ENCODE data around the gene AZIN2. TPM values are rescaled to one million over a fixed set of nuclear protein-coding genes. Genes with fewer than 3 reads are reported as not detected.

AZIN2 gene
- total and polyA plus RNA-seq, 2 of the 8 experiments (the other 6 are each of a cell fraction or from before 2014, with no cell fraction given) = 0.22 to 0.91 TPM

DNA sequence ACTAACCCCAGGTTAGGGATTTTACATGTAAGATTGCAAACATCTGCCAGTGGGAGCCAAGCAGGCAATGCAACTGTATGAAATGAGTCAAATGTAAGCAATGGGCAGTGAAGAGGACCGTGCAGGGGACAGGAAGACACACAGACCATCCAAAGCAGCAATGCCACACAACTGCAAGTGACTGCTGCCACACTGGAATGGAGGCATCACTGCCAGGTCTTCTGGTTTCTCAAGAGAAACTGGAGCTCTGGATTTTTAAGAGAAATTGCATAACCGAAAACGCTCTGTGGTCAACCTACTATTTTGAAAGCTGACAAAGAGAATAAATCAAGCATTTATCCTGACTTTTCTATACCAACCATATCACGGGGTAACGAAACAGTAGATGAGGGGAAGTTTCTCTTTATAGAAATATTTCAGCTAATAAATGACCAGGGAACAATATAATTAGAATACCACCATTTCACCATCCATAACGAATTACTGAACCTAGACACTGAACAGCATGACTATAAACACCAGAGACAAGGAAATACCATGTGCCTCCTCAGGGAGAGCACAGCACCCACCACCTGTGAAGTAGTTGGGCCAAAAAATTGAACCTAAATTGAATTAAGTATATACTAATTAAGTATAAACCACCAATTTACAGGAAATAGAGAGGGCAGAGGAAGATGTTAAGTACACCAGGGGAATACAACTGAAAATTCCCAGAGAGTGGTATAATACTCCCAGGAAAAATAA, 48.7 kb upstream of the AZIN2 start:
- DNase-seq (ENCODE audit: low read depth in 1 of 2, low spot score in 2 of 2) = no peak
- Histone ChIP-seq H3K36me3 (ENCODE audit: control insufficient read depth in 2 of 4, insufficient read depth in 4 of 4, low read length in 3 of 4) (peaks cover 0 to 7% (median 0%) of the 10 kb centered on the region in 4 experiments; a peak in 5 of 8 replicates), H3K18ac (ENCODE audit: extremely low read depth, low read length) (no peak overlapping the region), H2AK5ac (ENCODE audit: low read depth, low read length) (no peak overlapping the region), H3K23me2 (ENCODE audit: low read depth, low read length) (peaks cover 3% of the 10 kb centered on the region; the same call in 1 of the 2 replicates), H3K23ac (ENCODE audit: insufficient read length) (no peak overlapping the region), H2BK15ac (ENCODE audit: low read length) (no peak overlapping the region), H4K91ac (replicated peaks; ENCODE audit: insufficient read length, low read length) (no peak overlapping the region), H3K14ac (ENCODE audit: insufficient read length) (no peak overlapping the region), H2BK120ac (replicated peaks; ENCODE audit: low read depth, low read length) (no peak overlapping the region), H2BK20ac (ENCODE audit: low read length) (no peak overlapping the region), H2BK12ac (ENCODE audit: low read depth, low read length) (no peak overlapping the region), H2AFZ (ENCODE audit: low read length) (no peak overlapping the region), H3K9me3 (ENCODE audit: insufficient read depth in 2 of 2, low read depth in 1 of 2, low read length in 1 of 2) (no peaks in the 10 kb centered on the region), H3K4me3 (ENCODE audit: extremely low read depth in 1 of 4, insufficient read depth in 2 of 4, low read depth in 3 of 4, low read length in 4 of 4) (no peak overlapping the region), H3K56ac (replicated peaks; ENCODE audit: insufficient read length, low read depth, low read length) (no peak overlapping the region), H3K27me3 (replicated peaks in 1 of 4; ENCODE audit: control insufficient read depth in 3 of 4, extremely low read depth in 1 of 4, insufficient read depth in 3 of 4, low read length in 3 of 4) (peaks cover 0 to under 1% (median 0%) of the 10 kb centered on the region in 4 experiments; a peak in 1 of 7 replicates), H3K9ac (replicated peaks in 1 of 4; ENCODE audit: extremely low read depth in 1 of 4, low read depth in 3 of 4, low read length in 3 of 4) (peak overlapping the region in 1 of 4 experiments; percentile 28; a peak in 1 of 7 replicates), H4K5ac (ENCODE audit: insufficient read length, low read depth, low read length) (no peak overlapping the region), H4K20me1 (replicated peaks in 1 of 2; ENCODE audit: control insufficient read depth in 1 of 2, insufficient read depth in 2 of 2, low read length in 2 of 2) (peaks cover 2 to 17% of the 10 kb centered on the region in 2 experiments), H3K79me1 (ENCODE audit: low read depth, low read length) (peaks cover 11% of the 10 kb centered on the region; the same call in 1 of the 2 replicates), H4K8ac (ENCODE audit: extremely low read depth, insufficient read depth, low read length) (no peak overlapping the region), H3K4ac (replicated peaks; ENCODE audit: insufficient read length, low read depth, low read length) (no peak overlapping the region), H3K79me2 (ENCODE audit: control insufficient read depth in 1 of 2, insufficient read depth in 2 of 2, low read length in 2 of 2) (peaks cover 30 to 88% of the 10 kb centered on the region in 2 experiments), H3K27ac (ENCODE audit: low read depth, low read length) (no peak overlapping the region), H3K4me2 (ENCODE audit: insufficient read depth in 1 of 2, low read depth in 2 of 2, low read length in 2 of 2) (no peak overlapping the region), H2BK5ac (ENCODE audit: low read depth, low read length) (no peak overlapping the region), H3K4me1 (replicated peaks in 1 of 4; ENCODE audit: control insufficient read depth in 3 of 4, insufficient read depth in 4 of 4, low read length in 3 of 4) (peaks cover 0 to 8% (median 3%) of the 10 kb centered on the region in 4 experiments; a peak in 6 of 7 replicates)
- CTCF ChIA-PET (ENCODE audit: partially characterized antibody) = interaction anchor here (0.8 kb wide), 1 partner anchor 26 kb away, joined by 3 read pairs; no protein-coding TSS in a partner anchor
- POLR2A ChIA-PET (ENCODE audit: partially characterized antibody) = interaction anchor here (0.9 kb wide), 1 partner anchor 18 kb away, joined by 3 read pairs; no protein-coding TSS in a partner anchor
- no peak for FAIRE-seq
- TF ChIP-seq CHD1 (IDR thresholded peaks at IDR 0.05; ENCODE audit: low read depth, low read length) = no peak
- WGBS, 2 experiments (ENCODE audit: extremely low coverage in 1 of 2, insufficient coverage in 1 of 2, insufficient read length in 1 of 2, insufficient replicate concordance in 2 of 2, low coverage in 1 of 2, low lambda C conversion rate in 2 of 2, missing lambda C conversion rate in 1 of 2) = 91% methylated on average over 6 of the region's 6 CpGs; no CpG with 5 or more reads in 1 of the 2 experiments

Measured in H1 (cell line).